Fibroblast of lung (primary cell): Measurements from ENCODE around the gene TCF23. TPM values are rescaled to one million over a fixed set of nuclear protein-coding genes. Genes with fewer than 3 reads are reported as not detected.

ENCODE experiments used
- DNase-seq, 2 donors: peaks; one replicate each; pipeline versions ENCODE4 v3.0.0 to v3.0.0-alpha.2; 2010; ENCODE audit warnings: low read depth in 2 of 2
- H2AFZ ChIP-seq: 2 replicates; pipeline ENCODE4 v1.5.1; 2012; ENCODE audit warnings: low read length, control low read depth, inconsistent platforms
- H3K27ac ChIP-seq: 2 replicates; pipeline ENCODE4 v1.5.1; 2011; ENCODE audit warnings: low read length, control low read depth; ENCODE audit not compliant: insufficient read depth
- H3K27me3 ChIP-seq: 2 replicates; pipeline ENCODE4 v1.5.1; 2011; ENCODE audit warnings: mild to moderate bottlenecking, low read length; ENCODE audit not compliant: control insufficient read depth, insufficient read depth
- H3K36me3 ChIP-seq: 2 replicates; pipeline ENCODE4 v1.5.1; 2011; ENCODE audit warnings: low read length; ENCODE audit not compliant: control insufficient read depth, insufficient read depth
- H3K4me1 ChIP-seq: 2 replicates; pipeline ENCODE4 v1.5.1; 2011; ENCODE audit warnings: low read length; ENCODE audit not compliant: control insufficient read depth, insufficient read depth; ENCODE audit errors: extremely low read depth
- H3K4me2 ChIP-seq: 2 replicates; pipeline ENCODE4 v1.5.1; 2011; ENCODE audit warnings: low read length, control low read depth; ENCODE audit not compliant: insufficient read depth; ENCODE audit errors: extremely low read depth
- H3K4me3 ChIP-seq, 4 experiments: fragments of 200-600 bp in 1 of 4; sonication (generic) in 1 of 4; replicated peaks in 1 of 4; 2 replicates each; pipeline ENCODE4 v1.5.1; 2011 to 2016; ENCODE audit warnings: low read length in 4 of 4, low read depth in 3 of 4, mild to moderate bottlenecking in 3 of 4, control low read depth in 2 of 4, inconsistent platforms in 1 of 4, mixed read lengths in 1 of 4; ENCODE audit not compliant: insufficient read depth in 1 of 4; ENCODE audit errors: control extremely low read depth in 1 of 4
- H3K79me2 ChIP-seq: 2 replicates; pipeline ENCODE4 v1.5.1; 2012; ENCODE audit warnings: mild to moderate bottlenecking, low read length, inconsistent platforms; ENCODE audit not compliant: control insufficient read depth, insufficient read depth
- H3K9ac ChIP-seq: 2 replicates; pipeline ENCODE4 v1.5.1; 2011; ENCODE audit warnings: mild to moderate bottlenecking, low read length, control low read depth; ENCODE audit not compliant: insufficient read depth
- H3K9me3 ChIP-seq: 2 replicates; pipeline ENCODE4 v1.5.1; 2012; ENCODE audit warnings: low read depth, low read length; ENCODE audit not compliant: control insufficient read depth, insufficient read depth
- H4K20me1 ChIP-seq: 2 replicates; pipeline ENCODE4 v1.5.1; 2011; ENCODE audit warnings: low read length; ENCODE audit not compliant: control insufficient read depth, insufficient read depth; ENCODE audit errors: extremely low read depth
- EZH2 ChIP-seq: IDR thresholded peaks from 2 replicates; pipeline ENCODE4 v1.5.1; 2012; ENCODE audit warnings: low read length, control low read depth, mild to moderate bottlenecking; ENCODE audit errors: missing control alignments
- polyA plus RNA-seq, 2 donors: library from polyadenylated mRNA; depleted of rRNA in 1 of 2; stranded (reverse) in 1 of 2; unstranded in 1 of 2; fragments of >200 nt; gene quantifications; 2 replicates each; pipeline ENCODE4 v1.2.1, GENCODE V29; 2011 to 2012; ENCODE audit warnings: missing spikeins in 1 of 2
- total RNA-seq: library from RNA; depleted of rRNA; stranded (reverse); fragments of >200 nt; gene quantifications from 2 replicates; pipeline ENCODE4 v1.2.1, GENCODE V29; 2014
- TF ChIP-seq, protein P1 (sequence below), 2 donors: IDR thresholded peaks in 1 of 2; conservative IDR thresholded peaks in 1 of 2; 1 replicate in 1 of 2; 2 replicates in 1 of 2; pipeline ENCODE4 v1.5.1; 2011 to 2012; ENCODE audit warnings: low read length in 2 of 2, control low read depth in 1 of 2, inconsistent platforms in 1 of 2, low read depth in 1 of 2, mild to moderate bottlenecking in 1 of 2

The TCF23 gene
- total and polyA plus RNA-seq, 2 donors (not counting 1 experiment from before 2014, with no cell fraction given): not detected

DNA sequence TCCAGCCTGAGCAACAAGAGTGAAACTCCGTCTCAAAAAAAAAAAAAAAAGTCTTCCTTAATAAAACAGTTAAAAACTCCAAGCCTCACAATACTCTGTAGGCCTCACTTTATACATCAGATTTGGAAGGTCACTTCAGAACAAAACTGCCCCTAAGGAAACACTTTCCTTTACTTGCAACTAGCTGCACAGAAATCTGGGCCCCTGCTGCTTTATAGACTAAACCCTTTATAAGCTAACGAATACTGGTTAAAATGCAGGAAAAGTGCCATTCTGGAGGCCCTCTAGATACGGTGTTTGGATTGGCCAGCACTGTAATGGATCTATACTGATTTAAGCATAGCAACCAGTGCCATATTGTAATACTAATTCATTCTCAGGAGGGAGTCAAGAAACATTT lies 23.7 kb upstream of the TCF23 start:
- H3K4me2 ChIP-seq: no peak overlapping the region
- H3K27me3 ChIP-seq: peaks cover 19% of the 10 kb centered on the region
- no peaks in the 10 kb centered on the region for H3K4me1 ChIP-seq
- H2AFZ ChIP-seq: no peak overlapping the region
- H3K4me3 ChIP-seq: no peak overlapping the region
- no peaks in the 10 kb centered on the region for H3K79me2 ChIP-seq
- H3K27ac ChIP-seq: no peak overlapping the region
- H3K36me3 ChIP-seq: peaks cover 2% of the 10 kb centered on the region
- H3K9me3 ChIP-seq: no peaks in the 10 kb centered on the region
- no peak overlapping the region for H3K9ac ChIP-seq
- H4K20me1 ChIP-seq: no peaks in the 10 kb centered on the region
- TF ChIP-seq, protein P1, sequence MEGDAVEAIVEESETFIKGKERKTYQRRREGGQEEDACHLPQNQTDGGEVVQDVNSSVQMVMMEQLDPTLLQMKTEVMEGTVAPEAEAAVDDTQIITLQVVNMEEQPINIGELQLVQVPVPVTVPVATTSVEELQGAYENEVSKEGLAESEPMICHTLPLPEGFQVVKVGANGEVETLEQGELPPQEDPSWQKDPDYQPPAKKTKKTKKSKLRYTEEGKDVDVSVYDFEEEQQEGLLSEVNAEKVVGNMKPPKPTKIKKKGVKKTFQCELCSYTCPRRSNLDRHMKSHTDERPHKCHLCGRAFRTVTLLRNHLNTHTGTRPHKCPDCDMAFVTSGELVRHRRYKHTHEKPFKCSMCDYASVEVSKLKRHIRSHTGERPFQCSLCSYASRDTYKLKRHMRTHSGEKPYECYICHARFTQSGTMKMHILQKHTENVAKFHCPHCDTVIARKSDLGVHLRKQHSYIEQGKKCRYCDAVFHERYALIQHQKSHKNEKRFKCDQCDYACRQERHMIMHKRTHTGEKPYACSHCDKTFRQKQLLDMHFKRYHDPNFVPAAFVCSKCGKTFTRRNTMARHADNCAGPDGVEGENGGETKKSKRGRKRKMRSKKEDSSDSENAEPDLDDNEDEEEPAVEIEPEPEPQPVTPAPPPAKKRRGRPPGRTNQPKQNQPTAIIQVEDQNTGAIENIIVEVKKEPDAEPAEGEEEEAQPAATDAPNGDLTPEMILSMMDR (conservative IDR thresholded peaks at IDR 0.05 in 1 of 2, IDR thresholded peaks at IDR 0.05 in 1 of 2; ENCODE audit: low read depth in 1 of 2, low read length in 2 of 2): no peak
- TF ChIP-seq EZH2: no peak
- no peak for DNase-seq

DNA sequence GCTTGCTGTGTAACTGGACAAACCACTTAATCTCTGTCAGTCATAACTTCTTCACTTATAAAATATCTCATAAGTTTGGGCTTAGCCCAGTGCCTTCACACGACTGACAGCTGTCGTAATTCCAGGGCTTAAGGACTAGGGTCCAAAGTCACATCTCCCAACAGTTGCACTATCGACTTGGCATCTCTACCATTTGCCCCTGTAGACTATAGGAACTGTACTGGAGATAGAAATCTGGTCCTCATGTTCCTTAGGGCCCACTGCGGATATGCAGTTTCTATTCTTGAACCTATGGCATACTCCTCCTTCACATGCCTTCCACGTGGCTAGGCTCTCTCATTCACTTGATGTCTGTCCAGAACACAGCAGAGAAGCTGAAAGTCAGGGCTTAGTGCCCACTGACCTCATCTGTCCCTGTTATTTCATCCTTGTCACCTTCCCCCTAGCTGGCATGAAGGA lies 22.5 kb upstream of the TCF23 start:
- TF ChIP-seq EZH2: no peak
- H3K9me3 ChIP-seq: no peaks in the 10 kb centered on the region
- no peaks in the 10 kb centered on the region for H3K79me2 ChIP-seq
- H3K4me2 ChIP-seq: no peak overlapping the region
- H3K27ac ChIP-seq: no peak overlapping the region
- H2AFZ ChIP-seq: no peak overlapping the region
- no peak overlapping the region for H3K4me3 ChIP-seq
- H3K36me3 ChIP-seq: peaks cover 7% of the 10 kb centered on the region
- H3K9ac ChIP-seq: no peak overlapping the region
- no peaks in the 10 kb centered on the region for H4K20me1 ChIP-seq
- no peak for DNase-seq
- no peaks in the 10 kb centered on the region for H3K4me1 ChIP-seq
- H3K27me3 ChIP-seq: peaks cover 14% of the 10 kb centered on the region

DNA sequence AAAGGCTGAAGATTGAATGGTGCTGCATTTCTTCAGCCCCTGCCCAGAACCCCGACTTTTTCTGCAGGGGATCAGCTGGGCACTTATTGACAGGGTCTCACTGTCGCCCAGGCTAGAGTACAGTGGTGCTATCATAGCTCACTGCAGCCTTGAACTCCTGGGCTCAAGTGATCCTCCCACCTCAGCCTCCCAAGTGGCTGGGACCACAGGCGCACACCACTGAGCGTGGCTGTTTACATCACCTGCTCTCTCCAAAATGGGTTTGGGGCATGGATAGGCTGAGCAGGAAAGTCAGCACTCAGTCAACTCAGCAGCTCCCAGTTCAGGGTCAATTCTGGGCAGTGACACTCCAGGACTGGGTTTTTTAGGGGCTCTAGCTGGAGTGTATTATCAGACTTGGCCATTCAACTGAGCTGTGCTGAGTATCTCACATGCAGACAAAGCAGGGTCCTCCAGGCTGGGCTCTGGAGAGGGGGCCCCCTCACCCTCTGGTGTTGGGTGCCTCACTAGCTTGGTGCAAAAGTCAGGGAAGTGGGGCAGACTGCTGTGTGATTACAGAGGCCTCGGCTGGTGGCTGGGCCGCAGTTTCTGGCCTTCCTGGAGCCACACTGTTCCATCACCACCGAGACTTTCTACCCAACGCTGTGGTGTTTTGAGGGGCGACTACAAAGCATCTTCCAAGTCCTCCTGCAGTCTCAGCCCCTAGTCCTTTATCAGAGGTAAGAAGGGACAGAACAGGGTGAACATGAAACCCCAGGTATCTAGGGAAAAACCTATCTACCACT lies 20.7 kb upstream of the TCF23 start:
- no peak overlapping the region for H2AFZ ChIP-seq
- peaks cover 18% of the 10 kb centered on the region for H3K36me3 ChIP-seq
- H3K4me3 ChIP-seq: no peak overlapping the region
- H3K9me3 ChIP-seq: no peaks in the 10 kb centered on the region
- H3K4me1 ChIP-seq: peaks cover under 1% of the 10 kb centered on the region
- H3K9ac ChIP-seq: no peak overlapping the region
- no peak overlapping the region for H3K27ac ChIP-seq
- no peak overlapping the region for H3K4me2 ChIP-seq
- DNase-seq: no peak
- H3K27me3 ChIP-seq: peaks cover under 1% of the 10 kb centered on the region
- no peaks in the 10 kb centered on the region for H4K20me1 ChIP-seq
- H3K79me2 ChIP-seq: peaks cover 4% of the 10 kb centered on the region
- TF ChIP-seq, protein P1 (conservative IDR thresholded peaks at IDR 0.05 in 1 of 2, IDR thresholded peaks at IDR 0.05 in 1 of 2; ENCODE audit: low read depth in 1 of 2, low read length in 2 of 2): no peak
- no peak for TF ChIP-seq EZH2
